Activated CD8-positive, alpha-beta memory T cell treated with anti-CD3 and anti-CD28 coated beads, Interleukin-2, amount 10 ng/mL, durations not matched to agents 7 days and 5 days (primary cell): ENCODE results near the gene CASP6. TPM values are rescaled to one million over a fixed set of nuclear protein-coding genes. Genes with fewer than 3 reads are reported as not detected.

ENCODE experiments used
- ATAC-seq: fragments of 150-1000 bp; cut with Tn5 transposase; one replicate; pipeline ENCODE4 v1.10.0; 2021; ENCODE audit warnings: moderate library complexity
- CTCF ChIA-PET: fragments of 350-600 bp; sonication (Branson Sonifier 250); formaldehyde crosslinking; loops from one replicate; lab custom pipeline; 2021; ENCODE audit warnings: antibody characterized with exemption; lab: Charles Lee
- DNase-seq: peaks from one replicate; pipeline ENCODE4 v3.0.0-alpha.2; 2020
- H3K27ac Mint-ChIP-seq: one replicate; pipeline ENCODE4 v1.8.0; 2021; ENCODE audit warnings: mild to moderate bottlenecking, mixed read lengths
- H3K27me3 Mint-ChIP-seq: one replicate; pipeline ENCODE4 v1.8.0; 2021; ENCODE audit warnings: mixed read lengths
- H3K36me3 Mint-ChIP-seq: one replicate; pipeline ENCODE4 v1.8.0; 2021; ENCODE audit warnings: mild to moderate bottlenecking, mixed read lengths
- H3K4me1 Mint-ChIP-seq: one replicate; pipeline ENCODE4 v1.8.0; 2021; ENCODE audit warnings: mixed read lengths
- H3K4me3 Mint-ChIP-seq: one replicate; pipeline ENCODE4 v1.8.0; 2021; ENCODE audit warnings: mild to moderate bottlenecking, moderate library complexity, mixed read lengths
- H3K9me3 Mint-ChIP-seq: one replicate; pipeline ENCODE4 v1.8.0; 2022; ENCODE audit warnings: low read depth, mixed read lengths
- total RNA-seq, 2 experiments: library from RNA; stranded (reverse); gene quantifications; one replicate each; pipeline ENCODE4 v1.2.3, GENCODE V29; 2021

The CASP6 gene
- total RNA-seq, 2 experiments from 2014 or later: 20.3 to 20.8 TPM

GRCh38 chr4:109675843-109676242 lies 27.4 kb downstream of the CASP6 start:
- no peak overlapping the region for H3K27ac Mint-ChIP-seq
- CTCF ChIA-PET: no interaction called here
- no peaks in the 10 kb centered on the region for H3K27me3 Mint-ChIP-seq
- no peak for DNase-seq
- peaks cover 4% of the 10 kb centered on the region for H3K9me3 Mint-ChIP-seq
- H3K36me3 Mint-ChIP-seq: peaks cover 38% of the 10 kb centered on the region
- ATAC-seq: no peak
- H3K4me3 Mint-ChIP-seq: no peak overlapping the region
- H3K4me1 Mint-ChIP-seq: no peaks in the 10 kb centered on the region

- peaks cover 36% of the 10 kb centered on the region for H3K36me3 Mint-ChIP-seq
- ATAC-seq: no peak
- H3K27ac Mint-ChIP-seq: no peak overlapping the region
Observed at GRCh38 chr4:109675181-109675580, 28.1 kb downstream of the CASP6 start.

GRCh38 chr4:109673303-109673702 lies 29.9 kb downstream of the CASP6 start:
- Mint-ChIP-seq H3K36me3 (peaks cover 38% of the 10 kb centered on the region), H3K9me3 (peaks cover 4% of the 10 kb centered on the region), H3K27ac (no peak overlapping the region), H3K27me3 (no peaks in the 10 kb centered on the region), H3K4me1 (peaks cover 4% of the 10 kb centered on the region), H3K4me3 (no peak overlapping the region)
- no peak for ATAC-seq
- no peak for DNase-seq
- CTCF ChIA-PET: no interaction called here

More at GRCh38 chr4:109675181-109675580, 28.1 kb downstream of the CASP6 start:
- Mint-ChIP-seq H3K4me3 (no peak overlapping the region), H3K27me3 (no peaks in the 10 kb centered on the region), H3K4me1 (no peaks in the 10 kb centered on the region), H3K9me3 (peaks cover 4% of the 10 kb centered on the region)
- CTCF ChIA-PET: no interaction called here
- no peak for DNase-seq

GRCh38 chr4:109672169-109672930 lies 30.9 kb downstream of the CASP6 start:
- Mint-ChIP-seq H3K9me3 (peaks cover 4% of the 10 kb centered on the region), H3K36me3 (peaks cover 36% of the 10 kb centered on the region), H3K27ac (no peak overlapping the region), H3K4me3 (no peak overlapping the region), H3K4me1 (peaks cover 4% of the 10 kb centered on the region), H3K27me3 (no peaks in the 10 kb centered on the region)
- CTCF ChIA-PET: no interaction called here
- DNase-seq (no peak), ATAC-seq (no peak)

- CTCF ChIA-PET: interaction anchor here (1.0 kb wide), 1 partner anchor 238 kb away, joined by 3 read pairs; no protein-coding TSS in a partner anchor
- DNase-seq: no peak
- Mint-ChIP-seq H3K4me1 (peaks cover 4% of the 10 kb centered on the region), H3K27me3 (no peaks in the 10 kb centered on the region), H3K9me3 (peaks cover 4% of the 10 kb centered on the region), H3K27ac (no peak overlapping the region), H3K4me3 (no peak overlapping the region), H3K36me3 (peaks cover 37% of the 10 kb centered on the region)
- no peak for ATAC-seq
Observed at GRCh38 chr4:109671350-109671749, 31.9 kb downstream of the CASP6 start.

- DNase-seq (no peak), ATAC-seq (no peak)
- peaks cover 4% of the 10 kb centered on the region for H3K4me1 Mint-ChIP-seq
- H3K27ac Mint-ChIP-seq: no peak overlapping the region
- H3K27me3 Mint-ChIP-seq: no peaks in the 10 kb centered on the region
- CTCF ChIA-PET: no interaction called here
- H3K9me3 Mint-ChIP-seq: no peaks in the 10 kb centered on the region
- peaks cover 23% of the 10 kb centered on the region for H3K36me3 Mint-ChIP-seq
- H3K4me3 Mint-ChIP-seq: no peak overlapping the region
Observed at GRCh38 chr4:109665783-109666485, 37.3 kb downstream of the CASP6 start.

DNA sequence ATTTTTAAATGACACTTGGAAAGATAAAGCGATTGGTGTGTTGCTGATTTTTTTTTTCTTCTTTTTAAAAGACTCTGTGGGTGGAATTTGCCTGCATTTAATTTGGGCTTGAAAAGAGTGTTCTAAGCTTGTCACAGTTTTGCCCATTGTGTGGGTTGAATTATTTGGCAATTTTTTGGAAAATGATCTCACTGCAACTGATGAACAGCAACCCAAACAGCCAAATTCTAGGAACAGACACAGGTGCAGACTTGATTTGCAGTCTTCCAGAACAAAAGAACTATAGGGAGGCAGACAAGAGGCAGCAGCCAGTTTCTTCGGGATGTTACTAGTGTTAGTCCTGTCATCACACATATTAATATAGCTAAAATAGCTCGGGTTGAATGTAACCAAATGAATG lies 40.5 kb downstream of the CASP6 start:
- CTCF ChIA-PET: no interaction called here
- Mint-ChIP-seq H3K27me3 (no peaks in the 10 kb centered on the region), H3K4me3 (no peak overlapping the region), H3K4me1 (no peaks in the 10 kb centered on the region), H3K9me3 (no peaks in the 10 kb centered on the region), H3K36me3 (peaks cover 15% of the 10 kb centered on the region), H3K27ac (no peak overlapping the region)
- no peak for ATAC-seq
- no peak for DNase-seq

- DNase-seq: no peak
- Mint-ChIP-seq H3K9me3 (no peaks in the 10 kb centered on the region), H3K4me3 (no peak overlapping the region), H3K4me1 (no peaks in the 10 kb centered on the region), H3K27ac (no peak overlapping the region), H3K27me3 (no peaks in the 10 kb centered on the region), H3K36me3 (peaks cover 15% of the 10 kb centered on the region)
- ATAC-seq: no peak
- CTCF ChIA-PET: interaction anchor here (0.8 kb wide), 1 partner anchor 39 kb away, joined by 3 read pairs; no protein-coding TSS in a partner anchor
Observed at GRCh38 chr4:109662116-109662515, 41.1 kb downstream of the CASP6 start.

DNA sequence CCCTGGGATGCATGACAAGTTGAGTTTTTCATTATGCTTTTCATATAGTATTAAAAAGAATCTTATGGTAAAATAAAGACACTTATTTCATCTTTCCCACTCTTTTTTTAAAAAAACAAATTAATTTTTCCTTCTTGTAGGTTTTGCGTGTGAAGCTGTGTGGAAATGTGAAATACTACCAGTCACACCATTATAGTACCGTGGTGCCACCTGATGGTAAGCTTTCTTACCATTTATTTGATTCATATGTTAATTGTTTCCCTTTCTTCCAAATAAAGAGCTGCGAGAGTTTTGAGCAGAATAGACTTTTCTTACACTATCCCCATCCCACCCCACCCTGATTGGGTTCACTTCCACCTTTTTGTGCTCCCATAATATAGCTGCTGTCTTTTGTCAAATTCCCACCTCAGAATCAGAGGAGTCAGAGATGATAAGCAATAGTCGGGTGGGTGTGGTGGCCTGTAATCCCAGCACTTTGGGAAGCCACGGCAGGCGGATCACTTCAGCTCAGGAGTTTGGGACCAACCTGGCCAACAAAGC lies 44.3 kb downstream of the CASP6 start:
- CTCF ChIA-PET: interaction anchor here (1.0 to 2.7 kb wide), 3 partner anchors 13 to 225 kb away, joined by 3 to 12 read pairs (median 4); partner anchors contain the start of gene SEC24B
- no peaks in the 10 kb centered on the region for H3K9me3 Mint-ChIP-seq
- peaks cover 8% of the 10 kb centered on the region for H3K4me1 Mint-ChIP-seq
- no peak for ATAC-seq
- no peak for DNase-seq
- no peaks in the 10 kb centered on the region for H3K27me3 Mint-ChIP-seq
- H3K4me3 Mint-ChIP-seq: no peak overlapping the region
- H3K27ac Mint-ChIP-seq: no peak overlapping the region
- peaks cover 8% of the 10 kb centered on the region for H3K36me3 Mint-ChIP-seq

DNA sequence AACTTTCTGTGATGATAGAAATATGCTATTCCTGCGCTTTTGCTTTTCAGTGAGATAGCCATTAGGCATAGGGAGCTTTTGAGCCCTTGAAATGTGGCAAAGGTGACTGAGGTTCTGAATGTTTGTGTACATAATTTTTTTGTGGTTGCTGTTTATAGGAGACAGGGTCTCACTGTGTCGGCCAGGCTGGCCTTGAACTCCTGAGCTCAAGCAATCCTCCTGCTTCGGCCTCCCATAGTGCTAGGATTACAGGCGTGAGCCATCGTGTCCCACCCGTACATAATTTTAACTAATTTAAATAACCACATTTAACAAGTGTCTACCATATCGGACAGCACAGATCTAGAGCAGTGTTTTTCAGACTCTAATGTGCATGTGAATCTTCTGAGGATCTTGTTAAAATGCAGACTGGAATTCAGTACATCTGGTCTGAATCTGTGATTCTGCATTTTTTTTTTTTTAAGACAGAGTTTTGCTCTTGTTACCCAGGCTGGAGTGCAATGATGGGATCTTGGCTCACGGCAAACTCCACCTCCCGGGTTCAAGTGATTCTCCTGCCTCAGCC lies 45.3 kb downstream of the CASP6 start:
- ATAC-seq: no peak
- Mint-ChIP-seq H3K4me3 (no peak overlapping the region), H3K27ac (no peak overlapping the region), H3K27me3 (no peaks in the 10 kb centered on the region), H3K9me3 (no peaks in the 10 kb centered on the region), H3K4me1 (peaks cover 8% of the 10 kb centered on the region), H3K36me3 (peaks cover 10% of the 10 kb centered on the region)
- DNase-seq: no peak
- CTCF ChIA-PET: interaction anchor here (2.7 kb wide), 1 partner anchor 224 kb away, joined by 12 read pairs; the partner anchor contains the start of gene SEC24B

DNA sequence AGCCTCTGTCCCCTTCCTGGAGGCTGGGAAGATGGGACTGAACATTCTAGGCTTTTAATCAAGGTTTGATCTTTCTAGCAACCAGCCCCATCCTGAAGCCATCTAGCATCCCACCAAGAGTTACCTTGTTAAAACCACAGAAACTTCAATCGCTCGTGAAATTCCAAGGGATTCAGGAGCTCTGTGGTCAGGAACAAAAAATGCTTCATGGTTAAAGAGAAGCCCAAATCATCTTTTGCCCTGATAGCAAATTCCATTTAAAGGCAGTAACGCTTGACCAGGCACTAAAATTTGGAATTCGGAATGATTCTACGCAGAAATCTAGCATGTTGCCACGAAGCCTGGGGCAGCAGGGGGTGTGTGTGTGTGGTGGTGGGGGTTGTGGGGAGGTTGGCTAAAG lies 47.8 kb downstream of the CASP6 start:
- DNase-seq: no peak
- H3K27ac Mint-ChIP-seq: no peak overlapping the region
- no peak for ATAC-seq
- peaks cover 15% of the 10 kb centered on the region for H3K4me1 Mint-ChIP-seq
- CTCF ChIA-PET: interaction anchor here (1.1 kb wide), 1 partner anchor 222 kb away, joined by 3 read pairs; the partner anchor contains the start of gene SEC24B
- no peaks in the 10 kb centered on the region for H3K27me3 Mint-ChIP-seq
- H3K36me3 Mint-ChIP-seq: peaks cover 23% of the 10 kb centered on the region
- H3K9me3 Mint-ChIP-seq: no peaks in the 10 kb centered on the region
- H3K4me3 Mint-ChIP-seq: no peak overlapping the region

GRCh38 chr4:109649872-109650271 lies 53.4 kb downstream of the CASP6 start:
- peak overlapping the region; percentile 48 for H3K4me3 Mint-ChIP-seq
- peak overlapping the region; percentile 91 for H3K27ac Mint-ChIP-seq
- ATAC-seq (peak; percentile 70), DNase-seq (peak; percentile 49)
- CTCF ChIA-PET: no interaction called here
- peaks cover 37% of the 10 kb centered on the region for H3K4me1 Mint-ChIP-seq
- H3K9me3 Mint-ChIP-seq: no peaks in the 10 kb centered on the region
- no peaks in the 10 kb centered on the region for H3K27me3 Mint-ChIP-seq
- peaks cover 35% of the 10 kb centered on the region for H3K36me3 Mint-ChIP-seq

- Mint-ChIP-seq H3K27me3 (no peaks in the 10 kb centered on the region), H3K36me3 (peaks cover 34% of the 10 kb centered on the region), H3K9me3 (no peaks in the 10 kb centered on the region), H3K4me3 (peak overlapping the region; percentile 62), H3K27ac (peak overlapping the region; percentile 91), H3K4me1 (peaks cover 34% of the 10 kb centered on the region)
- DNase-seq: no peak
- CTCF ChIA-PET: interaction anchor here (0.9 to 1.5 kb wide), 4 partner anchors 55 to 216 kb away, joined by 3 to 7 read pairs (median 5); partner anchors contain the start of genes CASP6, MCUB and SEC24B
- peak; percentile 6 for ATAC-seq
Observed at GRCh38 chr4:109648997-109649575, 54.2 kb downstream of the CASP6 start.
